HG02981 (cell line): ENCODE results near the gene DNAAF8.
A peak's percentile ranks its signal among the peaks of the same experiment; 100 is the strongest.
"Not testable (repeated sequence)": the region's sequence is repeated elsewhere in the genome, so short reads cannot be mapped to it uniquely, and the experiment has no call there.

Experiments
- ATAC-seq: cut with Tn5 transposase; IDR thresholded peaks from one replicate; pipeline ENCODE4 v1.9.1; 2021; ENCODE audit warnings: mild to moderate bottlenecking, moderate library complexity; ENCODE audit not compliant: unreplicated experiment

DNAAF8 gene

DNA sequence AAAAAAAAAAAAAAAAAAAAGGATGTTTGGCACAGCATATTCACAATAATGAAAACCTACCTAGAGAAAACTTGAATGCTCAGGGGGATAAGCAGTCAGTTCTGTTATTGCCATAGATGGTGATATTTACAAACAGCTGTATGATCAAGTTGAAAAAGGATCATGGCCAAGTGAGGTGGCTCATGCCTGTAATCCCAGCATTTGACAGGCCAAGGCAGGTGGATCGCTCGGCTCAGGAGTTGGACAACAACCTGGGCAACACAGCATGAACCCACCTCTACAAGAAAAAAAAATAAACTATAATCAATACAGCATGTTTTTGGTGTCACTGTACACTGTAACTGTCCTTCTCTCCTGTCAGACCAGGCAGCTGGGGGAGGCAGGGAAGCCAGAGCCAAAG lies 19.3 kb upstream of the DNAAF8 start:
- no peak for ATAC-seq

DNA sequence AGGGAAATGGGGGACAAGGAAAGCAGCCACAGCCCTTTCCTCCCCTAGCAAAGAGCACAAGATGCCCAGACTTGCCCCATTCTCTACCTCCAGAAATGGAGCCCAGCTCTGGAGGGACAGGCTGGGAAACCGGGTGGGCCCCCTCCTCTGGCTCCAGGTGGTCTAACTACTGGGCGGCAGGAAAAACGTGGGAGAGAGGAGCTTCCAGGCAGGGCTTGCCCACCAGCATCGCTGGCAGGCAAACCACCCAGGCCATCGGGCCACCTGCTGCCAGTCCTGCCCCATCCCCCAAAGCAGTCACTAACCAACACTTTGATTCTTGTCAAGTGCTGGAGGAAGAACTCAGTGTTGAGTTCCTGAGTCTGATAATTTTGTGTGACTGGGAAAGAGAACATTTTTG lies 15.9 kb upstream of the DNAAF8 start:
- no peak for ATAC-seq

DNA sequence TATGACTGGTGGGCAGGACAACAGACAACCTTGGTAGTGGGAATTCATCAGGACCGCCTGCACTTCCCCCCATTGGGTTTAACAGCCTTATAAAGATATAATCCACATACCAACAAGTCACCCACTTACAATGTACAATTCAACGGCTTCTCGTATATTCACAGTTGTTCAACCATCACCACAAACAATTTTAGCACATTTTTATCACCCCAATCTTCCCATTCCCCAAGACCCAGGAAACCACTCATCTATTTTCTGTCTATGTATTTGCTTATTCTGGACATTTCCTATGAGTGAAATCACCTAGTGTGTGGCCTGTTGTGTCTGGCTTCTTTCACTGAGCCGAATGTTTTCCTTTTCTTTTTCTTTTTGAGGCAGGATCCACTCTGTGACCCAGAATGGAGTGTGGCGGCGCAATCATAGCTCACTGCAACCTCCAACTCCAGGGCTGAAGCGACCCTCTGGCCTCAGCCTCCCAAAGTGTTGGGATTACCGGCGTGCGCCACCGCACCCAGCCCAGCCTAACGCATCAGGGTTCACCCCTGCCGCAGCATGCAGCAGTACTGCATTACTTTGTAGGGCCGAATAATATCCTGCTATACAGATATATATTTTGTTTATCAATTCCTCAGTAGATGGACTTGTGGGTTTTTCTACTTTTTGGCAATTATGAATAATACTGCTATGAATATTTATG lies 11.1 kb upstream of the DNAAF8 start:
- no peak for ATAC-seq

DNA sequence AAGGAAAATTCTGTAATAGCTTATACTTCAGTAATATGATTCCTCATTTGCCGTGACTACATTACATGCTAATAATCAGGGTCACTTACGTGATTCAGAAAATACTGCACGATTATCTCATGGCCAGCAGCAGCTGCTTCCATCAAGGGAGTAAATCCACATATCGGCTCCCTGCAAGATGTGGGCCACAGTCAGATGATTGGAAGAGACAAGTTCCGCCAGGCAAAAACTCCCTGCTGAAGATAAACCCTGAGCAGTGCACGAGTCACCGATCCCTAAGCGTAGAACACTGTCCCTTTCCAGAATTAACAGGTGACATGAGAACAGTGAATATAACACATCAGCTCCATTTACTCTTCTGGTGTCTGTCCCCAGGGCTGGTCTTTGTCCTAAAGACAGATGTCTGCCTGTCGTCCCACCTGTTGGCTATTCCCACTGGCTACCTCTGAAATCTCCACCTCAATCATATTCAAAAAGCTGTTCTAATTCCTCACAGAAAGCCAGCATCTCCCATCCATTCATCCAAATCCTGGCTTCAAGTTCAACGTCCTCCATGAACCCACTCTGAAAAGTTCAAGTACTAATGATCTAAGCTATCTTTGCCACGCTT lies 9.6 kb upstream of the DNAAF8 start:
- ATAC-seq: no peak

DNA sequence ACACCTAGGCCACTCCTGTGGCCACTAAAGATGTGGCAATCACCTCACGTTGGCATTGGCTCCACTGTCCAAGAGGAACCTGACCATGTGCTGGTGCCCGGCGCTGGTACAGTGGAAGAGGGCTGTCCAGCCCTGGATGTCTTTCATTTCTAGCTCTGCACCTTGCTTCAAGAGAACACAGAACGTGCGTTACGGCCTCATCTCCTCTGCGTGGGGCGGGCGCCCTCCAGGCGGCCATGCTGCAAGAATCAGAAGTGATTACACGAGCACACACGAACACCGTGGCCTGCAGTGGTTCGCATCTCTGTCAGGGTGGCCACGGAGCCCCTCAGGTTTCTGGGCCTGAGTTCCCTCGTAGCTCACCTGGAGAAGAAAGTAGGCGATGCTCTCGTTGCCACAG lies 7.7 kb upstream of the DNAAF8 start:
- ATAC-seq: no peak

DNA sequence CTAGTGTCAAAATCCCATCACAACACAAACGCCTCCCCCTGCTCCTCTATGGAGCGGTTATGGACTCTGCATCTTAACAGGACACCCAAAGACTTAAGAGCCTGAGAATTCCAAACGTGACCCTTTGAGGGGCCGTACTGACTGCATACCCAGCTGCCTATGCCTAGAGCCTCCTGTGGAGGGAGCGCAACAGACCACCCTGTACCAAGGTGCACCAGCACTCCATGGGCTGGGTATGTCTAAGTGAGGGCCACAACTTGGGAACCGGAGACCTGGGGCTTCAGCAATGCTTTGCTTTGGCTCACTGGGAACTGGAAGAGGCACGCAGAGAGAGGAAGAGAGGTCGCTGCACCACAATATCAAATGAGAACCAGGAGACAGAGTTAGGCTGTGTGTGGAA lies 5.7 kb upstream of the DNAAF8 start:
- no peak for ATAC-seq

DNA sequence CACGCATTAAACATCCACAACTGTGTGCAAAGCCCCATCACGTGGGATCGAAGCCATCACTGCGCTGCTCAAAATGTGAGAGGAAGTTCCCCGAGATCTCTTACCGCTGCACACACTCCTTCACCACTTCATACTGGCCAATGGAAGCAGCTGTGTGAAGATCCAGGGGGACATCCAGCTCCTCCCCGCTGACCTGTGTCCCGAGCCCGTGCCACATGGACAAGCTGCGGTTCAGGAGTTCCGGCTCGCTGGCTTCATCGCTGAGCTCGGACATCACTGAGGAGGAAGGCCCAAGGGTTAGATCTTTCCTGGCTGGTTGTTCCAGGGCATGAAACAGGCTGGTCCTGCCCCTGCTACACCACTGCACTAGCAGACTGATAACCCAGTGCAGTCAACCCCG lies 4.5 kb upstream of the DNAAF8 start:
- ATAC-seq: no peak

DNA sequence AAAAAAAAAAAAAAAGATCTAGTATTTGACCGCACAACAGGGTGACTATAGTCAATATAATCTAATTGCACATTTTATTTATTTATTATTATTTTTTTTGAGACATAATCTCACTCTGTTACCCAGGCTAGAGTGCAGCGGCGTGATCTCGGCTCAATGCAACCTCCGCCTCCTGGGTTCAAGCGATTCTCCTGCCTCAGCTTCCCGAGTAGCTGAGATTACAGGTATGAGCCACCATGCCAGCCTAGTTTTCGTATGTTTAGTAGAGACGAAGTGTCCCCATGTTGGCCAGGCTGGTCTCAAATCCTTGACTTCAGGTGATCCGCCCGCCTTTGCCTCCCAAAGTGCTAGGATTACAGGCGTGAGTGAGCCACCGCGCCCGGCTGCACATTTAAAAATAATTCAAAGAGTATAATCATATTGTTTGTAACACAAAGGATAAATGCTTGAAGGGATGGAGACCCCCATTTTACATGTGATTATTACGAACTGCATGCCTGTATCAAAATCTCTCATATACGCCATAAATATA lies 1.1 kb upstream of the DNAAF8 start:
- ATAC-seq: no peak

DNA sequence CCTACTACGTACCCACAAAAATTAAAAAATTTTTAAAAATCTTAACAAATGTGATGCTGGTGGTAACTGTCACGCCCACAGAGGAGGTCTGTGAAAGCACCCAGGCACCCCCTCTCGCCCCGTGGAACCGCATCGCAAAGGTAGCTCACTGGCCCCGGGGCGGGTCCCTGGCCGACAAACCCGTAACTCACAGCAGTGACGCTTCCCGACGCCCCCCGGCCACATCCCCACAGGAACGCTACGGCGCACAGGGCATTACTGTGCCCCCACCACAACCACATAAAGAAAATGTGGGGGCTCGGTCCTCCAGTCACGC lies 632 bp upstream of the DNAAF8 start:
- ATAC-seq: peak; percentile 10

DNA sequence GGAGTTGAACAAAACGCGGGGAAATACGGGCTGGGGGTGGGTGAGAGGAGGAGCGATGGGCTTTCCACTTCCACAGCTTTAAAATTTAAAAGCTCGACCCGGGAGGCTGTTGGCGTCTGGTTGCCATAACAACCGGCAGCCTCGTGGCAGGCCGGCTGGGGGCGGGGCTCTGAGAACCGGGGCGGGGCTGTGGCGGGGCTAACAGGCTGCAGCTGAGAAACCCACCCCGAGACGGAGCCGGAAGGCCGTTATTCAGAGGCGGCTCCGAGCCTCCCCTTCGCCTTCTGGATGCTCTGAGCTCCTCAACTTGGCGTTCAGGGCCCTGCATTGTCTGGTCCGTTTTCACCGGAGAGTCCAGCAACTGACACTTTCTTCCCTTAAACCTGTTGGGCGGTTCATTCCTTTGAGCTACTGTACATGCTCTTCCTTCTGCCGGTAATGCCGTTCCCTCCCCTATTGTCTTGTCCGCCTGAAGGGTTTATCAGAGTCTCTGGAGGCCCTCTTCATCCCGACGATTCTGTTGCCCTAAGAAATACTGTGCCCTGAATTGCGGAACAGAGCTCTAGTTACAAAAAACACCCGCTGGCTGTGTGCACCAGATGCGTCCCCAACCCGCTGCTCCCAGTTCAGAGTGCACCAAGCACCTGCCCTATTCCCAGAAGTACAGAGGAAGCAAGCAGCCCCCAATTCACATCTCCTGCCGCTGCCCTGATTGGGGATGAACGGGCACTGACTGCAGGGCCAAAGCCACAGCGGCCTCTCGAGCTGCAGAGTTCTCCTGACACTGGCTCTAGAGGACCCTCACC lies 596 bp downstream of the DNAAF8 start:
- ATAC-seq: peak; percentile 58

DNA sequence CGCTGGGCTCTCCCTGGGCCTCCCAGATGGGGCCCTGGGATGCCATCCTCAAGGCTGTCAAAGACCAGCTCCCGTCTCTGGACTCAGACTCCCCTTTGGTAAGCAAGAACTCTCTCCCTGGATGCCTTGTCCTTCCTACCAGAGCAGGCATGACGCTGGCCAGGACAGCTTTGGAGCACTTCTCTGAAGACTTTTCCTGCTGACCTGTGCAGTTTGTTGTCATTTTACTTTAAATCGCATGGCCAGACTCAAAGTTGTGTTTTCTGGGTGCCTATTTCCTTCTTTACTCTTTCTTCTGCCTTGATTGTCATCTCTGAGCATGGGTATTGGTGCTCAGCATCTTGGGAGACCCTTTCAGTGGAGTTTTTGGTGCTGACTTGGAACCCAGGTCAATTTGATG lies 2.2 kb downstream of the DNAAF8 start:
- ATAC-seq: no peak

DNA sequence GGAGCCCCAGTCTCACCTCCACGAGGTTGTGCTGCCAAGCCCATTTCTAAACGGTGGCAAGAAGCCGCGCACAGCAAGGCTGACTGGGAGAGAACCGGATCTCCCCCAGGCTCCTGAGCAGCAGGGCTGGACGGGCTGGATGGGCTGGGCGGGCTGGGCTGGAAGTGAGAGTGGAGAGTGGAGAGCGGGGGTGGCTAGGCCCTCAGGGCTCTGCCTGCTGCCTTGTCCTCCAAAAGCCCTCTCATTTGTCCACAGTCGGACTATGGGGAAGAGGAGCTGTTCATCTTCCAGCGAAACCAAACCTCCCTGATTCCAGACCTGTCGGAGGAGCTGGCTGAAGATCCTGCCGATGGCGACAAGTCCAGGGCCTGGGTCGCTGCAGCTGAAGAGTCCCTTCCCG lies 3.2 kb downstream of the DNAAF8 start:
- ATAC-seq: no peak

DNA sequence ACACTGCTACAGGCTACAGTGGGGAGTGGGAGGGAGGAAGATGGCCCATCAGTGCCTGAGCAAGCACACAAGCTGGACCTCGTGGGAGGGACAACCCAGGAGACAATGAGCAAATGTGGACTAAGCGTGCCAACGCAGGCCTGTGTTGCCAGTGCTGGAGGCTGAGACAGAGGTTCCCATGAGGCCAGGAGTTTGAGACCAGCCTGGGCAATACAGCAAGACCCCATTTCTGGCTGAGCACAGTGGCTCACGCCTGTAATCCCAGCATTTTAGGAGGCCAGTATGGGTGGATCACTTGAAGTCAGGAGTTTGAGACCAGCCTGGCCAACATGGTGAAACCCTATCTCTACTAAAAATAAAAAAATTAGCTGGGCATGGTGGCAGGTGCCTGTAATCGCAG lies 4.0 kb downstream of the DNAAF8 start:
- ATAC-seq: not testable (repeated sequence)

DNA sequence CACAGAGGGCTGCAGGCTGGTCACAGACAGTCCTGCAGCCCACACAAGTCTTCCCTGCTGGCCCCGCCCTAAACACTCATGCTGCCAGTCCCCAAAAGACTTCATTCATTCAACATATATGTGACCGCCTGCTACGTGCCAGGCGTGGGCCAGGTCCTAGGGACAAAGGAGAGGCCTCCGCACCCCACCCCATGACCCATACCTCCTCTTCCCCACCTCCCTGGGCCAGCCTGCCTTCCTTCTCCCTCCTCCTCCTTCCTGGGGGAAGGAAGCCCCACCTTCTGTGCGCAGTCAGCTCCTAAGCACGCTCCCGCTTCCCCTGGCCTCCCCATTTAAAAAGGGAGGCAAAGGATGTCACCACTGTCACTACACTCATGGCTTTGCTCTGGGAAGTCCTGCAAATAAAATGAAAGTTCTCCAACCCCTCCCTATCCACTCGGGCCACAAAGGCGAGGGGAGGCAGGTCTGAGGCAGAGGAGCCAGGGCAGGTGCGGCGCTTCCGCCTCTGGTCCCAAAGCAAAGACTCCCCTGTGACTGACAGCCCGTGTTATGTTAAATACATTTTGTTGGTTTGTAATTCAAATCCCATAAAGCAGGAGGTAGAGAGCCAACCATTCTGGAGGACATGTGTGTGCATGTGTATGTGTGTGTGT lies 9.0 kb downstream of the DNAAF8 start:
- no peak for ATAC-seq

DNA sequence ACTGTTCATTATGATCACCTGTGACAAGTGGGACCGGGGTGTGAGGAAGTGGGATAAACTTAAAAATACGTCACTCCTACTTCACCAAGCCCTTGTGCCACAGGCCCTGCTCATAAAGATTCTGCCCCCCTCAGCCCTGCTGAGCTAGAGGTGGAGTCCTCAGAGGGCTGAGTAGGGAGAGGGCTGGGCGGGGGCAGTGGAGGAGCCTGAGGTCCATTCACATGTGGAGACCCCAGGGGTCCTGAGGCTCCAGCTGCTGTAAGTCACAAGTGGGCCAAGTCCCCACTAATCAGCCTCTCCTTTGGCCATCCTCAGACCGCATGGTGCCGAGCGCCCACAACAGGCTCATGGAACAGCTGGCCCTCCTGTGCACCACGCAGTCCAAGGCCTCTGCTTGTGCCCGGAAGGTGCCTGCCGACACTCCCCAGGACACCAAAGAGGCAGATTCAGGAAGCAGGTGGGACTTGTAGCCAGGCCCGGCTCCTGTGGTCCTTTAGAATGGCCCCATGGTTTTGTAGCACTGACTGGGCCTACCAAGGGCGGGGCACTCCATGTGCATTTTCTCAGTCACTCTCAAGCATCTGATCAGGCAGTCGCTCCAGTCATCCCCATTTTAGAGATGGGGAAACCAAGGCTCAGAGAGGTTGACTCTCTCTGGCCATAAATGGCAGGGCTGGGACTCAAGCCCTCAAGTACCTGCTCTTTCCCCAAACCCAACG lies 10.4 kb downstream of the DNAAF8 start:
- no peak for ATAC-seq

DNA sequence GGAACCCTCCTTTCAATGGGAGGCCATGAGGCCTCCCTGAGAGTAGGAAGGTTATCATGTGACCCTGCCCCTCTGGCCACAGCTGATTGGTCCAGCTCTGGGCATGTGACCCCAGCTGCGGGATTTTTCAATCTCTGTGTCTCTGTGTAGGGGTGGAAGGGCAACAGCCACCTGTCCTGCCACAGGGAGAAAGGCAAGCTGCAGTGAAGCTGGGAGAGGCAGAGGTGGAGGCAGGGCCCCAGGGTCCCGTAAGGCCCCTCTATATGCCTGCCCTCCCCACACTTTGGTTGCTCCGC lies 10.9 kb downstream of the DNAAF8 start:
- no peak for ATAC-seq

DNA sequence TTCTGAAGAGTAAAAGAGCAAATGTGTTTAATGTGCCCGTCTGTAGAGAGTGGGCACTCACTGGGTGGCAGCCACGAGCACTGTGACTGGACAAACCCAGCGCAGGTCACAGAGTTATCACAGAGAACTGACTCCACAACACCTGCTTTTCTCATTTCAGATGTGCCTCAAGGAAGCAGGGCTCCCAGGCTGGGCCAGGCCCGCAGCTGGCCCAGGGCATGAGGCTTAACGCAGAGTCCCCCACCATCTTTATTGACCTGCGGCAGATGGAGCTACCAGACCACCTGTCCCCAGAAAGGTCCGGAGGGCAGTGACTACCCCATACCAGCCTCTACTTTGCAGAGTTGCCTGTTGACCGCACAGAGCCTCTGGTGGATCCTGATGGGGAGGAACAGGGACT lies 11.9 kb downstream of the DNAAF8 start:
- ATAC-seq: no peak

DNA sequence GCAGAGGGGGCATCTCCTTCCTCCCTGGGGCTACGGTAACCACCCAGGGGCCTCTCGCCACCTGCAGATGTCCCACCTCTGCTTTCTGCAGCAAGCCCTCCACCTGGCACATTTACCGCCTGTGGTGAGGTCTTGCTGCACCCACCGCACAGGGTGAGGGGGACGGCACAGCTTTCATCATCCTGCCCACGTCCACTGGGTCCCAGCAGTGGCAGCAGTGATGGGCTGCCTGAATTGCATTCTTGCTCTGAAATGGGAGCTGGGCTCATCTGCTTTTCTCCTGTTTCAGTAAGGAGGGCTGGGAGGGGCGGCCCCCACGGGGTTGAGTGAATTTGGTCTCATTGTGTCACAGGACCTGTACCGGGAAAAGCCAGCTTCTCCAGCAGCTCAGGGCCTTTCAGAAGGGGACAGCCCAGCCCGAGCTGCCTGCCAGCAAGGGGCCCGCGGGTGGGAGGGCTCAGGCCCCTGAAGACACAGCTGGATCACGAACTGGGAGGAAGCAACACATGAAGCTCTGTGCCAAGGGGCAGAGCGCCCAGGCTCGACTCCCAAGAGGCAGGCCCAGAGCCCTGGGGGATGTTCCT lies 12.7 kb downstream of the DNAAF8 start:
- ATAC-seq: no peak

DNA sequence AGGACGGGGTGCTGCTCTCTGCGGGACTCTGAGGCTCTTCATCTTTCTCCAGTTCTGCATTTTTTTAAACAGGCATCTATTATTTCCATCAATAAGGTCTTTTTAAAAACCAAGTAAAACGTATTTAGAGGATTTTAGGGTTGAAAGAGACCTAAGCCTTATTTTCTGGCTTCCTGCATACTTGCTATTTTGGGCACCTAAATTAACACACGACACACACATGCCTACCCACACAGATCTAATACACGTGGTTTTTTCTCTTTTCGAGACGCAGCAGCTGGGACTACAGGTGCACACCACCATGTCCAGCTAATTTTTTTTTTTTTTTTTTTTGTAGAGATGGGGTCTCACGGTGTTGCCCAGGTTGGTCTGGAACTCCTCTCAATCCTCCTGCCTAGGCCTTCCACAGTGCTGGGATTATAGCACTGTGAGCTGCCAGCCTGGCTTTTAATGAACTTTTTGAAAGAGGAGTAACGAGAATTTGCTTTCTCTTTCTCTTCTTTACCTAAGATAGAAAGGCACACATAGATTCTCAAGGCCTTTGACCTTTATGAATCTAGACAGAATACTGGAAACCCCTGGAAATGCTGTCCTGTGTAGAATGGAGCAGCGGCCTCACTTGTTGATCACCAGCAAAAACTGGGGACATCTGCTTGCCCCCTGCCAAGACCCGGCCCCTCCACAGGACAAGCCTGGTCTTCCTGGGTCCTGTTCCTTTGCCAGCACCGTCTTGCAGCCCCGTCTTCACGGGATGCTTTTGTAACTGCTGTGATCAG lies 13.8 kb downstream of the DNAAF8 start:
- ATAC-seq: no peak
